Sigmoid colon (tissue), 7 donors: Measurements from ENCODE around the gene C1orf122. TPM values are rescaled to one million over a fixed set of nuclear protein-coding genes. Genes with fewer than 3 reads are reported as not detected.

ENCODE experiments used
- DNase-seq: peaks from one replicate; pipeline ENCODE4 v3.0.0-alpha.2; 2019
- H3K27ac ChIP-seq, 4 donors: fragments of 200-600 bp; sonication (generic); one replicate each; pipeline ENCODE4 v1.5.1; 2016 to 2019; ENCODE audit warnings: mild to moderate bottlenecking in 1 of 4
- H3K27me3 ChIP-seq, 3 donors: fragments of 200-600 bp; sonication (generic); one replicate each; pipeline ENCODE4 v1.5.1; 2019; ENCODE audit warnings: mild to moderate bottlenecking in 1 of 3
- H3K36me3 ChIP-seq, 4 donors: fragments of 200-600 bp; sonication (generic); one replicate each; pipeline ENCODE4 v1.5.1; 2016 to 2019
- H3K4me1 ChIP-seq, 4 donors: fragments of 200-600 bp; sonication (generic); one replicate each; pipeline ENCODE4 v1.5.1; 2017 to 2019
- H3K4me3 ChIP-seq, 4 donors: fragments of 200-600 bp; sonication (generic); one replicate each; pipeline ENCODE4 v1.5.1; 2017 to 2019; ENCODE audit warnings: mild to moderate bottlenecking in 2 of 4, moderate library complexity in 1 of 4
- H3K9me3 ChIP-seq, 4 donors: fragments of 200-600 bp in 3 of 4; sonication (generic) in 3 of 4; one replicate each; pipeline versions ENCODE4 v1.5.1 to v1.6.1; 2013 to 2019
- EP300 ChIP-seq, 4 donors: sonication (generic); formaldehyde crosslinking; IDR thresholded peaks; one replicate each; pipeline ENCODE4 v1.6.1; 2017; ENCODE audit warnings: antibody characterized with exemption in 4 of 4
- POLR2A ChIP-seq, 2 donors: fragments of 450-650 bp; IDR thresholded peaks; one replicate each; pipeline ENCODE4 v1.6.1; 2016; ENCODE audit warnings: antibody characterized with exemption in 2 of 2, mild to moderate bottlenecking in 2 of 2, moderate library complexity in 2 of 2
- POLR2AphosphoS5 ChIP-seq, 4 donors: sonication (generic); formaldehyde crosslinking; IDR thresholded peaks; one replicate each; pipeline ENCODE4 v1.6.1; 2017; ENCODE audit warnings: antibody characterized with exemption in 4 of 4
- WGBS, 2 donors: extraction: QIAGEN DNeasy Blood & Tissue Kit; methylation state at CpG; one replicate each; pipeline ENCODE4 v1.1.7; 2013; 5-methylcytosine and 5-hydroxymethylcytosine counted together
- intact Hi-C: fragments of 100-400 bp; cut with DNase I; formaldehyde crosslinking; loops from one replicate; pipeline ENCODE4 v1.15.1; 2023
- polyA plus RNA-seq, 3 donors: library from polyadenylated mRNA; stranded (reverse); fragments of 200-250 nt; gene quantifications; one replicate each; pipeline ENCODE4 v1.2.3, GENCODE V29; 2013
- total RNA-seq, 4 donors: library from RNA; depleted of rRNA; stranded (reverse); fragments of >200 nt; gene quantifications; one replicate each; pipeline ENCODE4 v1.1.0, GENCODE V29; 2016
- TF ChIP-seq, protein P1 (sequence below), 4 experiments: fragments of 450-650 bp in 3 of 4; fragments of 200-600 bp in 1 of 4; IDR thresholded peaks; one replicate each; pipeline ENCODE4 v1.5.1; 2016 to 2019; ENCODE audit warnings: antibody characterized with exemption in 4 of 4, mild to moderate bottlenecking in 3 of 4, moderate library complexity in 2 of 4
- donor health status: healthy with polysubstance abuse.
- donor health status: Bipolar disorder and iron deficiency.
- donor health status: healthy.

The C1orf122 gene
- total and polyA plus RNA-seq, 7 donors: 43.2 to 105 (median 61.9) TPM

GRCh38 chr1:37825506-37825905 lies 17.9 kb downstream of the C1orf122 start:
- Histone ChIP-seq H3K27me3 (no peaks in the 10 kb centered on the region), H3K27ac (no peak overlapping the region), H3K9me3 (no peaks in the 10 kb centered on the region), H3K36me3 (peaks cover 13 to 72% (median 20%) of the 10 kb centered on the region in 4 donors), H3K4me1 (no peaks in the 10 kb centered on the region), H3K4me3 (no peak overlapping the region)
- WGBS, 2 donors: 57 to 71% methylated on average over 2 of the region's 2 CpGs
- TF ChIP-seq, protein P1, sequence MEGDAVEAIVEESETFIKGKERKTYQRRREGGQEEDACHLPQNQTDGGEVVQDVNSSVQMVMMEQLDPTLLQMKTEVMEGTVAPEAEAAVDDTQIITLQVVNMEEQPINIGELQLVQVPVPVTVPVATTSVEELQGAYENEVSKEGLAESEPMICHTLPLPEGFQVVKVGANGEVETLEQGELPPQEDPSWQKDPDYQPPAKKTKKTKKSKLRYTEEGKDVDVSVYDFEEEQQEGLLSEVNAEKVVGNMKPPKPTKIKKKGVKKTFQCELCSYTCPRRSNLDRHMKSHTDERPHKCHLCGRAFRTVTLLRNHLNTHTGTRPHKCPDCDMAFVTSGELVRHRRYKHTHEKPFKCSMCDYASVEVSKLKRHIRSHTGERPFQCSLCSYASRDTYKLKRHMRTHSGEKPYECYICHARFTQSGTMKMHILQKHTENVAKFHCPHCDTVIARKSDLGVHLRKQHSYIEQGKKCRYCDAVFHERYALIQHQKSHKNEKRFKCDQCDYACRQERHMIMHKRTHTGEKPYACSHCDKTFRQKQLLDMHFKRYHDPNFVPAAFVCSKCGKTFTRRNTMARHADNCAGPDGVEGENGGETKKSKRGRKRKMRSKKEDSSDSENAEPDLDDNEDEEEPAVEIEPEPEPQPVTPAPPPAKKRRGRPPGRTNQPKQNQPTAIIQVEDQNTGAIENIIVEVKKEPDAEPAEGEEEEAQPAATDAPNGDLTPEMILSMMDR (IDR thresholded peaks at IDR 0.05): no peak
- TF ChIP-seq EP300 (IDR thresholded peaks at IDR 0.05): no peak
- no peak for TF ChIP-seq POLR2AphosphoS5 (IDR thresholded peaks at IDR 0.05)
- TF ChIP-seq POLR2A (IDR thresholded peaks at IDR 0.05): no peak
- no peak for DNase-seq
- intact Hi-C loops: no loop called here

- Histone ChIP-seq H3K27me3 (no peaks in the 10 kb centered on the region), H3K4me1 (no peaks in the 10 kb centered on the region), H3K27ac (no peak overlapping the region), H3K9me3 (no peaks in the 10 kb centered on the region), H3K36me3 (peaks cover 1 to 72% (median 10%) of the 10 kb centered on the region in 4 donors), H3K4me3 (no peak overlapping the region)
- no peak for TF ChIP-seq POLR2AphosphoS5 (IDR thresholded peaks at IDR 0.05)
- TF ChIP-seq, protein P1 (IDR thresholded peaks at IDR 0.05): no peak
- no peak for DNase-seq
- WGBS, 2 donors: 47 to 85% methylated on average over 12 of the region's 12 CpGs
- intact Hi-C loops: no loop called here
These were observed 21.0 kb downstream of the C1orf122 start for GRCh38 chr1:37828410-37829074.

GRCh38 chr1:37831109-37831508 lies 23.5 kb downstream of the C1orf122 start:
- intact Hi-C loops: no loop called here
- no peaks in the 10 kb centered on the region for H3K27me3 ChIP-seq
- H3K27ac ChIP-seq: no peak overlapping the region
- TF ChIP-seq EP300 (IDR thresholded peaks at IDR 0.05): no peak
- TF ChIP-seq POLR2AphosphoS5 (IDR thresholded peaks at IDR 0.05): no peak
- TF ChIP-seq POLR2A (IDR thresholded peaks at IDR 0.05): no peak
- TF ChIP-seq, protein P1 (IDR thresholded peaks at IDR 0.05): no peak
- H3K36me3 ChIP-seq: peaks cover 3 to 88% (median 21%) of the 10 kb centered on the region in 4 donors
- no peak overlapping the region for H3K4me3 ChIP-seq
- whole genome bisulfite sequencing, 2 donors: 96% methylated on average over 4 of the region's 4 CpGs
- no peaks in the 10 kb centered on the region for H3K9me3 ChIP-seq
- no peaks in the 10 kb centered on the region for H3K4me1 ChIP-seq
- DNase-seq: no peak

DNA sequence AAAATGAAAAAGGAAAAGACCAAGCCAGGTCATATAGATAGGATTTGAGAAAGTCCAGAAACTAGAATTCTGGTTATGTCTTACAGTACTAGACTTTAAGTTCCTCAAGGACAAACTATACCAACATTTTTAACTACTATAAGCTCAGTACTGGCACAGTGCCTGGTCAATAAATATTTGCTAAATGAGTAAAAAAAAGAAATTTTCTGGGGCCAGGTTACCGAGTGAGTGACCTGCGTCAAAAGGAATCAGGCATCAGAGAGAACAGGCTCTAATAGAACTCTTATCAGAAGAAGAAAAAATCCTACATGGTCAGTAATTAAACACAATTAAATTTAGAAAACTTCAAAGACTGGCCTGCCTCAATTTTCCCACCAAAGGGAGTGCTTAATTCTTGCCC lies 24.2 kb downstream of the C1orf122 start:
- Histone ChIP-seq H3K9me3 (no peaks in the 10 kb centered on the region), H3K36me3 (peaks cover 3 to 88% (median 22%) of the 10 kb centered on the region in 4 donors)

More for the DNA sequence above, 24.2 kb downstream of the C1orf122 start:
- WGBS, 2 donors: 51 to 82% methylated on average over 2 of the region's 2 CpGs
- intact Hi-C loops: no loop called here
- Histone ChIP-seq H3K4me1 (no peaks in the 10 kb centered on the region), H3K27ac (no peak overlapping the region), H3K27me3 (no peaks in the 10 kb centered on the region), H3K4me3 (no peak overlapping the region)
- DNase-seq: no peak
- TF ChIP-seq EP300 (IDR thresholded peaks at IDR 0.05) (no peak), POLR2A (IDR thresholded peaks at IDR 0.05) (no peak), POLR2AphosphoS5 (IDR thresholded peaks at IDR 0.05) (no peak)
- TF ChIP-seq, protein P1 (IDR thresholded peaks at IDR 0.05): no peak
